AG04449 (cell line): Measurements from ENCODE around the gene KHK.

Experiments
- CTCF ChIA-PET: fragments of 350-600 bp; formaldehyde crosslinking; extraction: SDS; loops from one replicate; lab custom pipeline; 2021; ENCODE audit warnings: antibody characterized with exemption; lab: Yijun Ruan, JAX
- POLR2A ChIA-PET: fragments of 400-600, 350-600 bp; formaldehyde crosslinking; extraction: SDS; loops from one replicate; lab custom pipeline; 2020; ENCODE audit warnings: antibody characterized with exemption, inconsistent platforms; lab: Yijun Ruan, JAX
- DNase-seq: peaks from one replicate; pipeline ENCODE4 v3.0.0-alpha.2; 2010; ENCODE audit warnings: low read depth, low spot score
- H3K4me3 ChIP-seq: 2 replicates; pipeline ENCODE4 v1.5.1; 2011; ENCODE audit warnings: low read depth, mild to moderate bottlenecking, control low read depth, low read length
- TF ChIP-seq, protein P1 (sequence below): IDR thresholded peaks from one replicate; pipeline ENCODE4 v1.5.1; 2011; ENCODE audit warnings: mild to moderate bottlenecking, moderate library complexity, low read length, control low read depth, inconsistent platforms; ENCODE audit not compliant: insufficient read depth; ENCODE audit errors: missing control alignments

KHK gene

GRCh38 chr2:27147935-27148334, 61.4 kb downstream of the KHK start:
- ChIA-PET POLR2A (no interaction called here), CTCF (interaction anchor here (2.2 to 8.2 kb wide), 2 partner anchors 23 to 43 kb away, joined by 8 to 56 read pairs; no protein-coding TSS in a partner anchor)
- H3K4me3 ChIP-seq = no peak overlapping the region
- DNase-seq = no peak
- TF ChIP-seq, protein P1, sequence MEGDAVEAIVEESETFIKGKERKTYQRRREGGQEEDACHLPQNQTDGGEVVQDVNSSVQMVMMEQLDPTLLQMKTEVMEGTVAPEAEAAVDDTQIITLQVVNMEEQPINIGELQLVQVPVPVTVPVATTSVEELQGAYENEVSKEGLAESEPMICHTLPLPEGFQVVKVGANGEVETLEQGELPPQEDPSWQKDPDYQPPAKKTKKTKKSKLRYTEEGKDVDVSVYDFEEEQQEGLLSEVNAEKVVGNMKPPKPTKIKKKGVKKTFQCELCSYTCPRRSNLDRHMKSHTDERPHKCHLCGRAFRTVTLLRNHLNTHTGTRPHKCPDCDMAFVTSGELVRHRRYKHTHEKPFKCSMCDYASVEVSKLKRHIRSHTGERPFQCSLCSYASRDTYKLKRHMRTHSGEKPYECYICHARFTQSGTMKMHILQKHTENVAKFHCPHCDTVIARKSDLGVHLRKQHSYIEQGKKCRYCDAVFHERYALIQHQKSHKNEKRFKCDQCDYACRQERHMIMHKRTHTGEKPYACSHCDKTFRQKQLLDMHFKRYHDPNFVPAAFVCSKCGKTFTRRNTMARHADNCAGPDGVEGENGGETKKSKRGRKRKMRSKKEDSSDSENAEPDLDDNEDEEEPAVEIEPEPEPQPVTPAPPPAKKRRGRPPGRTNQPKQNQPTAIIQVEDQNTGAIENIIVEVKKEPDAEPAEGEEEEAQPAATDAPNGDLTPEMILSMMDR = no peak

DNA sequence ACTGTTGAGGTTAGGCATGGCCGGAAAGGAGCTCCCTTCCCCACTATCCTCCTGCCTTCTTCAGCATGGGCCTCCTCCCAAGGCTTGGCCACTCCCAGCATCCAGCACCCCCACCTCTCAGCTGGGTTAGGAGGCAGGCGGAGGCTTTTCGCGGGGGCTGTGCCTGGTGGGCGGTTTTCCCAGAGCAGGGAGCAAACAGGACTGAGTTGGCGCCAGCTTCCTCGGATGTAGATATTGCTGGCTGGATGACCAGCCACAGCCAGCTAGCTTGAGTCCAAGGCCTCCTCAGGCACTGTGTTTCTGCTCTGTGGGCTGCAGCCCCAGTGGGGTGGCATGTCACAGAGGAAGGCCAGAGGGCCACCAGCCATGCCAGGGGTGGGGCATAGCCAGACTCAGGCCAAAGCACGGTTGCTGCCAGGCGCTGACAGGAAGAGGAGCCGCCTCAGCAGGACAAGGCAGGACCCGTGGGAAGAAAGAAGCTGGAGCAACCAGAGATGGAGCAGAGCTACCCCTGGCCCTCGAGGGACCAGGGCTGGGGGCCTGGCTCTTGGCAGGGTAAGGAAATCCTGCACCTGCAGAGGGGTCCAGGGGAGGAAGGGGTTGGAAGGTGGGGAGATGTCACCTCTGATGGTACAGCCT, 62.3 kb downstream of the KHK start, which contains the start of gene TCF23:
Gene TCF23 (plus strand): TSS at position 204 of the 639 bp plus-strand sequence. CDS start 130 bp downstream, at position 334.
- DNase-seq = no peak
- no peak within 1 kb of the TSS for H3K4me3 ChIP-seq
- TF ChIP-seq, protein P1 = no peak
- ChIA-PET POLR2A (no interaction called here), CTCF (interaction anchor here (1.3 to 8.2 kb wide), 3 partner anchors 22 to 131 kb away, joined by 5 to 56 read pairs (median 8); no protein-coding TSS in a partner anchor)

DNA sequence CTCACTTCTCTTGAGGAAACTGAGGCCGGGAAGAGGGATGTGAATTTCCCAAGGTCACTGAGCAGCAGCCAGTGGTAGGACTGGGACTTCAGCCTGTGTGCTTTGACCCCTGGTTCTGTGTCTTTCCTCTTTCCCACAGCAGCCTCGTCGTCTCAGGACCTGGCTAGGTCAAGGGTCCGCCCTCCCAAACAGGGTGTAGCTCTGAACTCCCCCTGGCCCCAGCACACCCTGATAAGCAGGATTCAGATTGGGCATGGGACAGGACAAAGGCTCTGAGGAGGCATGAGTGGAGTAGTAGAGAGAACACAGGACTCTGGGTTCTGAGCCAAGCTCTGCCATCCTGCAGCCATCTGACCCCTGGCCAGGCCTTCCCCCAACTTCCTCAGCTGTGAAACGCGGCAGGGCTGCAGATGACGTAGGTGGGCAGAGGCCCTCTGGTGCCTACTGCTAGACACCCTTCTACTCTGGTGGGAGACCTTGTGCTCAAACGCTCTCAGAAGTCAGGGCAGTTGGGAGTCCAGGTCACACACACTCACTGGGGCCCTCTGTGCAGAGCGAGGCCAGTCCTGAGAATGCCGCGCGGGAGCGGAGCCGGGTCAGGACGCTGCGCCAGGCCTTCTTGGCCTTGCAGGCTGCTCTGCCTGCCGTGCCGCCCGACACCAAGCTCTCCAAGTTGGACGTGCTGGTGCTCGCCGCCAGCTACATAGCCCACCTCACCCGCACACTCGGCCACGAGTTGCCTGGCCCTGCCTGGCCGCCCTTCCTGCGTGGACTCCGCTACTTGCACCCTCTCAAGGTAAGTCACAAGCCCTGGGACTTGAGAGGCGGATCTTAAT, 63.2 kb downstream of the KHK start:
- ChIA-PET CTCF (interaction anchor here (0.6 to 8.2 kb wide), 5 partner anchors 21 to 130 kb away, joined by 3 to 56 read pairs (median 7); no protein-coding TSS in a partner anchor), POLR2A (no interaction called here)

More for the DNA sequence above, 63.2 kb downstream of the KHK start:
- DNase-seq = no peak
- TF ChIP-seq, protein P1 = no peak
- H3K4me3 ChIP-seq = no peak overlapping the region
